NCI-H1417 (cell line): ENCODE data around the gene DCXR.
A peak's percentile ranks its signal among the peaks of the same experiment; 100 is the strongest.

Experiments
- DNase-seq, 3 experiments: peaks; one replicate each; lab custom pipeline; 2025; lab: John Stamatoyannopoulos, UW

The DCXR gene

GRCh38 chr17:81998691-81999438 is 38.6 kb downstream of the DCXR start:
- DNase-seq: no peak

DNA sequence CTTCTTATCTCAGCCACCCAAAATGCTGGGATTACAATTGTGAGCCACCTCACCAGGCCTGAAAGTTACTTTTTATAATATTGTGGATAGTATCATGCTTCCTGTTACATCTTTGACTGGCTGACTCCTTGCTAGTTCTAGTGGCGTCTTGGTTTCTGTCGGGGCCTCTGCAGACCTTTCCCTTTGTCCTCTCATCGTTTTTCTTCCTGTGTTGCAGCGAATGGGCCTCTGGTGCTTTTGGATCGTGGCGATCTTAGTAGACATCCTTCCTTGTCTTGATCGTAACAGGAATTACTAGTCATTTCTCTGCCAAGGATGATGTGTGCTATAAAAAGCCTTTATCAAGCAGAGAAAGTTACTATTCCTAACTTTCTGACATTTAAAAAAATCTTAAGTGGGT is 39.3 kb downstream of the DCXR start:
- DNase-seq: no peak

GRCh38 chr17:81996757-81997441 is 40.6 kb downstream of the DCXR start:
- no peak for DNase-seq

DNA sequence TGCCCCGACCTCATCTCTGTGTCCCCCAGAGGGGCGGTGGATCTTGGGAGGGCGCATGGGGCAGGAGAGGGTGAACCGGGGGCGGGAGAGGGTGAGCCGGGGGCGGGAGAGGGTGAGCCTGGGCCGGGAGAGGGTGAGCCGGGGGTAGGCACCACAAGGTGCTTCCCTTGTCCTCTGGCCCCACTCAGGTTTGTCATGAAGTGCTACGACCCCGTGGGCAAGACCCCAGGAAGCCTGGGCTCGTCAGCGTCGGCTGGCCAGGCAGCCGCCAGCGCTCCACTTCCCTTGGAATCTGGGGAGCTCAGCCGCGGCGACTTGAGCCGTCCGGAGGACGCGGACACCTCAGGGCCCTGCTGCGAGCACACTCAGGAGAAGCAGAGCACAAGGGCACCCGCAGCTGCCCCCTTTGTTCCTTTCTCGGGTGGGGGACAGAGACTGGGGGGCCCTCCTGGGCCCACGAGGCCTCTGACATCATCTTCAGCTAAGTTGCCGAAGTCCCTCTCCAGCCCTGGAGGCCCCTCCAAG is 41.2 kb downstream of the DCXR start:
- no peak for DNase-seq

- no peak for DNase-seq
Measured at GRCh38 chr17:81995463-81996231, 41.9 kb downstream of the DCXR start.

GRCh38 chr17:81994593-81995462 is 42.7 kb downstream of the DCXR start:
- DNase-seq: no peak

GRCh38 chr17:81993729-81994592 is 43.5 kb downstream of the DCXR start:
- no peak for DNase-seq

DNA sequence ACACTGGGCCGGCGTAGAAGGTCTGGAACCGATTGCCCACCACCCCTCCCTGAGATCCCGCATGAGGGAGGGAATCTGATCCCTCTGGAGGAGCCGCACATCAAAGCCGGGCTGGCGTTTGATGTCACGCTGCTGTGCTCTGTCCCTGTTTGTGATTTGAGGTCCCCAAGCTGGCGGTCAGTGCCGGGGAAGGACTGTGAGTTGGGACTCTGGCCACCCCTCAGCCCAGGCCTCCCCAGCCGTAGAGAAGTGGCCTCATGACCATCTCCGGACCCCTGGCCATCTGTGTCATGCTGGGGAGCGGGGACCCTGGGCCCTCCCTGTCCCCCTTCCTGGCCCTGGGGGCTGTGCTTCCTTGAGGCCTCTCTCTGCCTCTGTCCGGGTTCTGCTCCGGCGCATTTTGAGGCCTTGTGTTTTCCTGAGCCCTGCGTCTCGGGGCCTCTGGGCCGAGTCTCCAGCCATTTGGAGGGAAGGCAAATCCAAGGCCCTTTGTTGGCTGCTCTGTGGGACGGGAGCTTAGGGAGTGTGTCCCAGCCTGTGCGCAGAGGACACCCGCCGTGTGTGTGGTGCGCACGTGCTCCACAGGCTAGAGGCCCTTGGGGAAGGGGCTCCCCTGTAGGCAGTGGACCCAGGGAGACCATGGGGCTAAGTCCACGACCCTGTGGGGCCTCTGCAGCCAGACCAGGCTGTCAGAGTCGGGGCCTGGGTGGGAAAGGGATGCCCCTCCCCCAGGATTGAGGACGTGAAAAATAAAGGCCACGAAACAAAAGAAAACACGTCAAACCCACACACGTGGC is 45.0 kb downstream of the DCXR start:
- DNase-seq: no peak

- peak in 1 of 3 experiments; percentile 40 for DNase-seq
Measured at GRCh38 chr17:81991684-81992305, 45.7 kb downstream of the DCXR start.

DNA sequence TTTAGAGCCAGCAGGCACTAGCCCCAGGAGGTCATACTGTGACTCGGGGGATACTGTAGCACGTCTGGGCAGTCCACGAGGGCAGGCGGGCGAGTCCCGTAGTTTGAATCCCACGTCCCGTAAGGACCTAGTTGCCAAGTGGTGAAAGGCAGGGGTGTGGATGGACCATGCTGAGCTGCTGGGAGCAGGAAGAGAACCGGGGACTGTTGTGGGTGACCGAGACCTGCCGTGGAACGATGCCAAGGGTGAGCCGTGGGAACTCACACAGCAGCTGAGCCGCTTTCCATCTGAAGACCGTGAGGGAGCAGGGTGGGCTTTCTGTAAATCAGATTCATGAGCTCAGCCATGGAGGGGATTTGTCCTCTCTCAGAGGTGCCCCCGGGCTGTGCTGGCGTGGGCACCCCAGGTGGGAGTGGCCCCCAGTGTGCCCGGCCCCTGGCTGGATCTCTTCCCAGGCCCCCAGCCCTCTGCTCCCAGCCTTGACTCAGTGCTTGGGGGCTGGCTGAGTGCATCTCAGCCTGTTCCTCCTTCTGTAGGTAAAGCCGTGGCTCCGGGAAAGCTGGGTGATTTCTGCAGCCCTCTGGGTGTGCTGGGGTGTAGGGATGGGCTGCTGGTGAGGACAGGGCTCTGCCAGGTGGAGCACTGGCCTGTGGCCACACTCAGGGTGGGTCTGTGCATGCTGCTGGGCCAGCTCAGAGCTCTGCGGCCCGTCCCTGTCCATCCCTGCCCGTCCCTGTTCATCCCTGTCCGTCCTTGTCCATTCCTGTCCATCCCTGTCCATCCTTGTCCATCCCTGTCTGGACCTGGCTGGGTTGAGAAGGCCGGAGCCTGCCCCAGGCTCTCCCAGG is 46.4 kb downstream of the DCXR start:
- DNase-seq: no peak

GRCh38 chr17:81987161-81987770 is 50.2 kb downstream of the DCXR start:
- no peak for DNase-seq

GRCh38 chr17:81986606-81987005 is 50.9 kb downstream of the DCXR start:
- no peak for DNase-seq
